NK-92 treated with Interleukin-12 subunit alpha and Interleukin-12 subunit beta, amount 100 ng/mL, for 24 hours (cell line): ENCODE data around the gene USPL1.

ENCODE experiments used
- DNase-seq: peaks from one replicate; lab custom pipeline; 2025; lab: John Stamatoyannopoulos, UW

The USPL1 gene

DNA sequence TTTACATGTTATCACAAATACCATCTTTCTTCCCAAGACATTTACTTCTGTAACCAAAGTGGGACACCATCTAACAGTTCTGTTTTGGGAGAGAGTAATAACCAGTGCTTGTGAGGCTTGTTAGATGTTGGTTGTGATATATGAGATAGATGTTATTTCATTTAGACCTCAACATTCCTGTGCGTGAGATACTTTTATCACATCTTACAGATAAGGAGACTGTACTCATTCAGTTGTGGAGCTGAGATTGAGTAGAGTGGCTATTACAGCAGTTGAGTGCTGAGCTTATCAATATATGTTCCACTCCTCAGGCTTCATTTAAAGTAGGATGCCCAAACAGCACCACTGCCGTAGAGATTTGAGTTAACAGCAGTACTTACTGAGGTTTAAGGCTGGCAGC is 43.1 kb downstream of the USPL1 start:
- no peak for DNase-seq

DNA sequence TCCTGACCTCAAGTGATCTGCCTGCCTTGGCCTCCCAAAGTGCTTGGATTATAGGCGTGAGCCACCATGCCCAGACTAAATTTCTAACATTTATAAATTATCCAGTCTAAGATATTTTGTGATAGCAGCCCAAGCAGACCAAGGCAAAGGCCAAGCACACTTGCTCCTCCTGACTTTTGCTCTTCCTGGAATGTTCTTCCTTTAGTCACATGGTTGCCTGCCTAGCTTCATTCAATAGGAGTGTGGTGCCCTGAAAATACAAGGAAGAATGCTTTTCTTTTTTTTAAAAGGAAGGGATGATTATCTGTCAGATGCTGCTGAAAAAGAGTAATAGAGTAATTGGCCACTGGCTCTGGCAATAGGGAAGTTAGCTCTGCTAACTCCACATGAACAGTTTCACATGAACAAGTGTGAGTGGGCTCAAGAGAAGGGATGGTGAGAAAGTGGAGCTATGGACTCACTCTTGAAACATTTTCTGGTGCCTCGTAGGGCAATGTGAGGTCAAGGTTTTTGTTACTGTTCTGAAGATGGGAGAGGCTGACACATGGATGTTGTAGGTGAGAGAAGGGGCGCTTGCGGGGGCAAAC is 47.1 kb downstream of the USPL1 start:
- DNase-seq: no peak

DNA sequence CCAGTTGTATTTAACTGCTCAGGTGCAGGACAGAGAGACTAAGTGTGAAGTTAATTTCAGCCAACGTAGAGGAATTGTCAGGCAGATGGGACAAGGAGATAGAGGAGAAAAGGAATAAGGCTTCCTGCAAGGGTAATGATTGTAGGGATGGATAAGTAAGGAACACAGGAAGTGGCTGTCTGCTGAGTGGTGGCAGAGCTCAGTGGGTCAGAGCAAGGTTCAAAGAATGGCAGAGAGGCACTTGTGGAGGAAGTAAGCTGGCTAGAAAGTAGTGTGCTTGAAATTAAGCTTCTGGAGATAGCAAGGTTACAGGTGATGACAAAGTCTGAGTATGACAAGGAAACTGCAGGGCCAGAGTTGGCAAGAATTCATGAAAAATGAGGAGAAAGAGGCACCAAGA is 47.9 kb downstream of the USPL1 start:
- DNase-seq: no peak

DNA sequence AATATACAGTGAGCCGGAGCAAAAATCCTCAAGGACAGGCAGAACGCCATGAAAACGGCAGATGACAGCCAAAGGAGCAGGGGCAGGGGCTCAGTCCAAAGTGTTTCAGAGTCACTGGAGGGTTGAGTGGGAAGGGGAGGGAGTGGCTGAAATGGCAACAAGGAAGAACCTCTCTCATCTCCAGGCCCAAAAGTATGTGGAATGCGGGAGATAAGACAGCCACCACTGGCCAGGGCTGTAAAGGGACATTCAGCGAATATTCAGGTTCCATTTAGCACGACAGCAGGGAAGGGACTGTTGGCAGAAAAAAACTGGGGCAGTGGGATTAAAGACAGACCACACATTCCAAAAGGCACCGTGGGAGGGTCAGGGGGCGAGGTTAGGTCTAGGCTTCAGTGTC is 48.4 kb downstream of the USPL1 start:
- no peak for DNase-seq

DNA sequence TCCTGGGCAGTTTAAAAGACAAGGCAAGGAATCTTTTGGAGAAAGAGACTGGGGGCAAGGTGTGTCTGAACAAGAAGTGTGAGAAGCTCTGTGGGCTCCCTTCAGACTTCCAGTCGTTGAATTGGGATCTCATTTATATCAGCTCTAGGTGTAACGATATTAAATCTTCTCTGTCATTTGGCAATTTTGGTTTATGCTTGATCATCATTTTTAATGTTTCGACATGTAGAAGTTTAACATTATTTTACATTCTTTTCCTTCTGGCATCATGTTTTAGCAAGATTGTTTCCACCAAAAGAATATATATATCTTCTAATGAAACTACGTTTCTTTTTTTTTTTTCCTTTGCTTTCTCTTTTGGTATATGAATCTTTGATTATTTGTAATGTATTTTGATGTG is 49.3 kb downstream of the USPL1 start:
- no peak for DNase-seq

DNA sequence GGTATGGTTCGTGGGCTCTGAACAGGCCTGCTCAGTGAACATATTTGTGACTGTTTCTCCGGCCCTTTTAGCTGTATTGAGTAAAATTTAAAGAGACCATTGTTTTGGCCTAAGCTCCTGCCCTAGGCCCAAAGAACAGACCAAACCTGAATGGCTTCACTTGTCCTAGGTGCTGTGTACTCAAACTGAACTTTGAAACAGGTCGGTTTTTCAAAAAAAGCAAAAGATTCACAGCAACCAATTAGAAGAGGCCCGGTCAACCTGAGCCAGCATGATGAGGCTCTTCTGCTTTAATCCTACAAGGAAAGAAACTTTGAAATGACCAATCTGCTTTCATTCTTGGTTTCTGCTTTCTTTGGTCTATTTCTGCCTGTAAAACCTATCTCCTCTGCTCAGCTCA is 50.6 kb downstream of the USPL1 start:
- no peak for DNase-seq

DNA sequence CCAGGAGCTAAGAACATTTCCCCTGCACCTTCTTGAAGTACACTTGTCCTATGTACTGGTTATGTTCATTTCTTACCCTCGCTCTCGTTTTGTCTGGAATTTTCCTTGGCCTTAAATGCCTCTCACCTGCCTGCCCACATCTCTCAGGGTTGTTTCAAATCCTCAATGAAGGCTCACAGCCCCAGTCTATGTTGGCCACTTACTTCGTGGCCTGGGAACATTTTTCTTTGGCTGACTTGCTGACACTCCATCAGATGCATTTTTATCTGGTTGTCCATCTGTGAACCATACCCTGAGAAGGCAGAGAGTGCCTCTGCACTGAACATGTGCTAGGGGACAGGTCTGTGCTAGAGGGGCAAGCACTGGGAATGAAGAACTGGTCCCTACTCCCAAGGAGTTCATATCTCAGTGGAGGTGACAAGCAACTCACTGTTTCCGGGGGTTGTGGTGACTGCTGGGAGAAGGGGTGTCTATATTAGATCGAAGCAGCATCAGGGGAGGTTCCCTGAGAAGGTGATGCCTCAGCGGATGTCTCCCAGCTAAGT is 53.6 kb downstream of the USPL1 start:
- no peak for DNase-seq

DNA sequence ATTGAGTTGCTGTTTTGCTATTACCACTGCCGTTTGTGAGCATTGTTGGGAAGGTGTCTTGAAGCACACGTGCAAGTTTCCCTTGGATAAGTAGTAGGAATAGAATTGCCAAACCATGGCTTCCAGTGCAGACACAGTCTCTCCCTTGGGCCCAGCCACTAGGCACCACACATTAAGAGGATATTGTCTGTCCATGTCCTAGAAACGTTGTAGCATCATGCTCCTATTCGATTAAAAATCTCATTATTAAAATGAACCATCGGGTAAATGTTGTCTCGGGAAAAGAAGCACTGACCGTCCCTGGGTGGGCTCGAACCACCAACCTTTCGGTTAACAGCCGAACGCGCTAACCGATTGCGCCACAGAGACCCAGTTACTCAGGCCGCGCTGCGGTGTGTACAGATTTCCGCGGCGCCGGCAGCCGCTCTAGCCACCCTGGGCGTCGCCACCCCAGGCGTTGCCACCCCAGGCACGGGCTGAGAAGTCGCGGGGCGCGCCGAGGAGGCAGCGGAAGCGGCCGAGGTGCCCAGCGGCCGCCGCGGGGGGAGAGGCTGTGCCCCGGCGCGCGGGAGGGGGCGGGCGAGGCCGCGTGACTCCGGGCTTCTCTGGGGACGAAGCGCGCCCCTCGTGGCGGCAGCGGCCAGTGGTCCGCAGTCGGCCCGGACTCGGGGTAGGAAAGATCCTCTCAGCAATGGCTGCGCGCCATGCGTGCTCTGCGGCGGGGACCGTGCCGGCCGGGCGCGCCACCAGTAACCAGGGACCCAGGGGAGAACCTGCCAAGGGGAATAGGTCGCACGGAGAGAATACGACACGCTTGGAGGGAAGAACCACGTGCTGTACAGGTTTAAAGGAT is 56.2 kb downstream of the USPL1 start:
- peak; percentile 86 for DNase-seq

DNA sequence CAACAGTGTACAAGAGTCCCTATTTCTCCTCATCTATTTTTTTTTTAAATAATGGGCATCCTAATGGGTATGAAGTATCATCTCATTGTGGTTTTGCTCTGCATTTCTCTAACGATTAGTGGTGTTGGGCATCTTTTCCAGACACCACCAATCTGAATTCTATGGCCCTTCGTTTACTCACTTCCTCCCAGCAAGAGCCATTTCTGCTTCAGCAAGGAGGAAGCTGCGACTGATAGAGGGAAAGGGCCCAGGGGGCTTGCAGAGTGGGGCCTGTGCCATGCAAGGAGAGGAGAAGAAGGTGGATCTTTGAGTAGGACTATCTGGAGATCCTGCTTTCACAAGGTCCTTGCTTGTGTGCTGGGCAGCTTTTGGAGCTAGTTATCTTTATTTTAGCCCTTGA is 58.0 kb downstream of the USPL1 start:
- DNase-seq: no peak

DNA sequence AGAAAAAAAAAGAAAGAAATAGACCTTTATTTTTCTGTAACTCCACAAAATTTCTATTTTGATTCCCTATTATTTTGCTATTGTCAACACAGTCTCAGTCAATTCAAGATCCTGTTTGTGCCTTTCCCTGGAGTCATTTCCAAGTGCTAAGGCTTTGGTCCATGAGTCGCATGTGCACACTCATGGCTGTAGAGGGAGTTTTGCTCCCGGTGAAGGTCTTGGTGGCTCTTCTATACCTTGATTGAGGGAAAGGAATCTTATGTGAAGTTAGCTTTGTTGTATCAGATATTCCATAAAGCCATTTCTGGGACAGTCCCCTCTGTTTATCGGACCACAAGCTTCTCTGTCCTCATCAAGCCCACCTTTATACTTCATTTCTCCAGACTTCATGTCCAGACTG is 59.0 kb downstream of the USPL1 start:
- DNase-seq: no peak

DNA sequence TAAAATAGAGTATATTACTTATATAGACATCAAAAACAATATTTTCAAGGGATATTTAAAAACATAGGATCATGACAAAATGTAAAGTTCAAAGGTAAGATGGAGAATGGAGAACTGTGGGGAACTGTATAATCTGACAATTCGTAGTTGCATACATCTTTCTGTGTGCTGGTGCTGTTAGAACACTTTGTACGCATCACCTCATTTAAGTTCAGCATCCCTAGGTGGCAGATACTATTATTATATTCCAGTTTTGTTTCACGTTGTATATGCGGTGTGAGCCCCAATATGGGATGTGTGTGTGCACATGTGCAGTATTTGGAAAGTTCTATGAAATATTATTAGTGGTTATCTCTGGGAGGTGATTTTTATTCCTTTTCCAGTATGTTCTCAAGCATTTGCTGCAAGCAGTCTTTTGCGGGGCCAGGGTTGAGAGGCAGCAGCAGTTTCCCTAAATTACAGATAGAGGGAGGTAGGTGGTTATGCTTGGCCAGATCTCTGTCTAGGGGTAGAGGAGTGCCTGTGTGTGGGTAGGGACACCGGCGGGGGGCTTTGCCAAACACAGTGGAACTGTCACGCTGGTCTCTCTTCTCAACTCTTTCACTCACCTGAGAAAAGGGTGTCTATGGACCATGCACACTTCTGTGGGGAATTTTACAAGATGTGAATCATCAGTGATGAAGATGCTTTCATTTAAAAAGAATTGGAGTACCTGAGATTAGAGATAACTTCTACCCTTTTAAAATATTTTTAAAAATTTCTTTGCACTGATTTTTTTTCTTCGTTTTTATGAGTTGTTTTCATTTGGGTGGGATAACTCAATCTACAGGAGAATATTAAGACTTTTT is 62.0 kb downstream of the USPL1 start:
- DNase-seq: peak; percentile 12

DNA sequence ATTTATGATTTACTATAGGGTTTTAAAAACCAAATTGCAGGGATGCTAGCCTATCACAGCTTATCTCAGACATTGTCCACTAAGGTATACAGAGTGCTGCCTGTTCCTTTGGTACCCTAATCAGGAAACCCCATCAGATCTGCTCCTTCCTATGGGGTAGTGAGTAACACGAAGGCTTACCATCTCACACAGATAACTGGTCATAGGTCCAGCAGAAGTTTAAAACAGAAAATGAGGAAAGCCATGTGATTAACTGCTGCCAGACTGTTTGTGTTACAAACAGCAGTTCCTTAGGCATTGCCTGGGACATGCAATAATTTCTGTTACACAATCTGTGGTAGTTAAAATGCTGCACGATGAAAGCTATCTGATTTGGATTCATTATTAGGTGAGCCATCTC is 64.1 kb downstream of the USPL1 start:
- DNase-seq: no peak

DNA sequence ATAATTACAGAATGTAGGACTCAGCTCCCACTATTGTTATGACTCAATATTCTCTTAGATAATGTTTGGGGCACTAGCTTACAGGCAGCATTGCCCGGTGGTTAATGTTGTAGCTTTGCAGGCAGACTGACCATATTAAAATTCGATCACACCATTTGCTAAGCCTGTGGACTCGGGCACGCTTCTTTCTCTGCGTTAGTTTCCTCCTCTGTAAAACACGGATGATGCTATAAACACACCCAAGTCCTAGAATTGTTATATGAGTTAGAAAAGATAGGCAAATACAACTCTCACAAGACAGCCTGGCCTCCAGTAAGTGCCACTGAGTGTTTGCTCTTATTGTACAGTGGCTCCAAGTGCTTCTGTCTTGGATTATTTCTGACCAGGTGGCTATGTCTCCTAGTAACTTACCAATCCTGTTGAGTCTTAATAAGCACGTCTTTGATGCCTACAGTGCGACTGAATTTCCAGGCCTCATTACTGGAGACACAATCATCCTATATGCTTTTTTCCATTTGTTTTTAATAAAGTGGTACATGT is 67.7 kb downstream of the USPL1 start:
- DNase-seq: no peak

DNA sequence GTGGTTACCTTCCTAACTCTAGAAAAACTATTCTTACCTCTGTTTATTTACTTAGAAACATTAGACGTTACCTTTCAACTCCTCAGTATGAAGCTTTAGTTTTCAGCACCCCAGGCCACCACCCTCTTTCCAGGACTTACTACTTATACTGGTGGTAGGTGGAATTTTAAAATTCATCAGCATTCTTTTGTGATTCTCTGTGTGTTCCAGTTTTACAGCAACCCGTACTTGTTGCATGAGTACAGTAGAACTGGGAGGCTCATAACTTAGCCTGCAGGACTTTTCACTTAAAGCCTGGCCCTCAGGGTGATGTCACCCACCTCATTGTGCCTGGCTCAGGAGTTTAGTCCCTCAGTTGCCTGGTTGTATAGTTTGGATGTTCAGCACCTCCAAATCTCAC is 68.3 kb downstream of the USPL1 start:
- DNase-seq: no peak

DNA sequence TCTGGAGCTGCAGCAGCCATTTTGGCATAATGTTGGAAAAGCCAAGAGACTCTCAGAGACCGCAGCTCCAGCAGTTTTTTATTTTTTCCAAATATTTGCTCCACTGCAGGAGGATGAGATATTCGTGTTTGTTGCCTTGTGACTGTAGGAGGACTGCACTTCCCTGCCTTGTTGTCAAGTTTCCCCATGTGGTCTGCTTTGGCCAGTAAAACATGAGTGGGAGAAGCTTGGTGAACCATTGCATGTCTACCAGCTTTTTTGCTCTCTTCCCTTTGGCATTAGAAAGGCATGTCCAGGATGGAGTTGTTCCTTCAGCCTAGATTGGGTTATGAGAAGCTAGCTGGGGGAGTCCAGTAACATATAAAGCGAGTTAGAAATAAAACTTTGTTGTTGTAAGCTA is 69.9 kb downstream of the USPL1 start:
- no peak for DNase-seq

DNA sequence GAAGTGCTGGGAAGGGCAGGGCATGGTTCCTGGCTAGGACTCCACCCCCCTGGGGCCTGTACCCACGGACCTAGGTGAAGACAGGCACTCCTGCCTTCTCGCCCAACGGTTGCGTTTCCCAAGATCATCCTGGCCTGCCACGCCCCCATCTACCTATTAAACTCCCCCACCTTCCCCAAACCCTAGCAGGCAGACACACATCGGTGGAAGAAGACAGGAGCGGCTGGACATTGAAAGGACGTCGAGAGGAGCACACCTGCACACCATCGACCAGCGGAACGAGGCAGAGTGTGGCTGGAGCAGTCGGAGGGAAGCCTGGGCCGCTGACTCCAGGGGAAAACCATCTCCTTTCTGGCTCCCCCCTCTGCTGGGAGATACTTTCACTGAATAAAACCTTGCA is 72.0 kb downstream of the USPL1 start:
- no peak for DNase-seq

DNA sequence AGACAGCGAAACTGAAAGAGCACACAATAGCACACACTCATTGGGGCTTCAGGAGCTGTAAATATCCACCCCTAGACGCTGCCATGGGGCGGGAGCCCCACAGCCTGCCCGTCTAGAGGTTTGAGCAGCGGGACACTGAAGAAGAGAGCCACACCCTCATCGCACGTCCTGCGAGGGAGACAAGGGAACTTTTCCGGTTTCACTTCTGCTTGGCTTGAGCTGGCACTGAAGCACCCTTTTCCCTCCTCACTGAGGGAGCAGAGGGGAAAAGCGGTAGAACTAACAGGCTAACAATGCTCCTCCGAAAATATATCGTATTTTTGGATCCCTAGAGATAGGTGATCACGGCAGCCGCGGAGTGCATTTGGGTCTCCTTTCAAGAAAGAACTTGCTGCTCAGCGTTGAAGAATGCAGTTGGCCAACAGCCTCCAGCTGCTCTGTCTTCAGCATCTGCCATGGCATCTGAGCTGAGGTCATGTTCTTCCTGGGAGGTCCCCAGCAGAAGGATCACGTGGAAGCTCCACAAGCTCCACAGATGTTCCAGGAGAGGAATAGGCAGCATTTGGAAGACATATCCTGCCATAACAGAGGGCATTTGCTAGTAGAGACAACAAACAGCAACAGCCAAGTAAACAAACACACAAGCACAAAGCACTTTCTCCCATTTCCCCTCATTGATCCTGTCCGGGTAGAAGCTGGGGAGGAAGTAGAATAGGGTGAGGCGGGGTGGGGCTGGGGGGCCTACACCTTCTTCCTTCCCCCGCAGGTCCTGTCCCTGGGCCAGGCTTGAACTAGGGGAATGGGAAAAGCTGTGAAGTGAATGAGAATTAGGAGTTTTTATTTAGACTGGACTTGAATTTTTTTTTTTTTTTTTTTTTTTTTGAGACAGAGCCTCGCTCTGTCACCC is 72.8 kb downstream of the USPL1 start:
- DNase-seq: no peak

DNA sequence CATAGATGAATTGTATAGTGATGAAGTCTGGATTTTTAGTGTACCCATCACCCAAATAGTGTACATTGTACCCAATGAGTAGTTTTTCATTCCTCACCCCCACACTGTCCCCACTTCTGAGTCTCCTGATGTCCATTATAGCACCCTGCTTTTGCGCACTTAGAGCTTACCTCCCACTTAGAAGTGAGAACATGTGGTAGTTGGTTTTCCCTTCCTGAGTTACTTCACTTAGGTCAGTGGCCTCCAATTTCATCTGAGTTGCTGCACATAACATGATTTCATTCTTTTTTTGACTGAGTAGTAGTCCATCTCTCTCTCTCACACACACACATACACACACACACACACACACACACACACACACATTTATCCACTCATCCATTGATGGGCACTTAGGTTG is 74.4 kb downstream of the USPL1 start:
- no peak for DNase-seq

DNA sequence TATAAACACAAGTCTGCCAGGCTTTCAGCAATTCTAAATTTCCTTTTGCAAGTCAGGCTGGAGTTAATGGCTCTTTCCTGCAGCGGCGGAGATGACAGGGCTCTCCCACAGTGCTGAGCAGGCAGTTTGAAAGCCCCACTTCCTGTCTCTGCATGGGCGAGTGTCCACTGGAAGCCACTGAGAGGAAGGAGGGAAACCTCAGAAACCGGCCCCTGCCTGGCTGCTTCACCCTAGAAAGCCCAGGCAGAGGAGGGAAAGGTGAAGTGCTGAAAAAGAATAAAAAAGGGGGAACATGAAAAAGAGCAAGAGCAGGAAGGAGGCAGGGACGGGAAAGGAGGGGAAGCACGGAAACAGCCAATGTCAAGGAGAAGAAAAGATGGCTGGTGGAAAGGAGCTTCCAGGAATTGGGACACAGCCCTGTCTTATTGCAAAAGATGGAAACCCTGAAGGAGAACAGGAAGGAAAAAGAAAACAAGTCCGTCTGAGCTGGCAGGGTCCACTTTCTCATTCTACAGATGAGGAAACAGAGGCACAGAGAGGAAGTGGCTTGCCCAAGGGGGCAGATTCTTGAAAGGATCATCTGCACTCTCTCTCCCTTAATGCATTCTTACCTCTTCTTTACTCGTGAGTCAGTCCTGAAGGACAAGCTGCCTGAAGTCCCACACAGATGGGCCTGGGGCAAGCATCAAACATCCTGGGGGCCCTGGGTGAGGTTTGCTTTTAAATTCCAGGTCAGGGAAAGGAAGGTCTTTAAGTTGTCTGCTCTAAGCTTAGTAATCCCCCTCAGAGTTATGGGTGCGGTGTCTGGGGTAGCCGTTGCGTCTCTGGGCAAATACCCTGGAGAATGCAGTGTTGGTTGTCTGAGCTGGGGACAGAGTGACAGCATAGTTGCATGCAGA is 78.8 kb downstream of the USPL1 start:
- DNase-seq: peak; percentile 37
